DND-41 (cell line): ENCODE measurements around the gene SEC31A.

Source experiments
- EZH2 ChIP-seq: IDR thresholded peaks from 3 replicates; pipeline ENCODE4 v1.6.1; 2012; ENCODE audit warnings: borderline replicate concordance, low read depth, mild to moderate bottlenecking, moderate library complexity, low read length, inconsistent platforms; ENCODE audit not compliant: severe bottlenecking
- TF ChIP-seq, protein P1 (sequence below): IDR thresholded peaks from 2 replicates; pipeline ENCODE4 v1.5.1; 2012; ENCODE audit warnings: borderline replicate concordance, low read length, moderate library complexity, mild to moderate bottlenecking; ENCODE audit not compliant: poor library complexity, severe bottlenecking; ENCODE audit errors: extremely low read depth

DNA sequence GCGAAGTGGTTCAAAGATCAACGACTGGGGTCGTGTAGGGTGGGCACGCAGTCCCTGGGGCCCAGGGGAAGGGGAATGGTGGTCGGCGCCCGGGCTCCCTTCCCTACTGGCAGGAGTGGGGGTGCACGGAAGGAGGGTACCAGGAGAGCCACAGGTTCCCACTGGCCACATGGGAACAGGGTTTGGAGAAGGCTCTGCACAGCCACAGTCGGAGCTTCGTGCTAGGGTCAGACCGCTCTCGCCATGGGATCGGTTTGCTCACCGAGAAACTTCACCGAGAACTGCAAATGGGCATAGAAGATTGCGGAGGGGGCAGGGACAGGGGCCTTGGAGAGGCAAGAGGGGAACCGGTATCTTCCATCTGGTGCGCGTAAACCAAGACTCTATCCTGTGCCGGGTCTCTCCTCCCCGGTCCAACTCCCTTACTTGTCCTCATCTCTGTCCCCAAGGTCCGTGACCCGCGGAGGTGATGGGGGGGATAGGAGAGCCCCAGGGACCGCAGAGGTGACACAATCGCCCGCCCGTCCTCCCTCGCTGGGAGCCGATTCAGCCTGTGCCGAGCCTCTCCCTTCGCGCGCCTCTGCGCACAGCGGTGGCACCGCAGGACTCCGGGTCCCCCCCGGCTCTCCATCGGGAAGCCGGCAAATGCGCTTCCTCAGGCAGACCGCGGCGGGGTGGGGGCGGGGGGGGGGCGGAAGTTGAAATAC lies 93.4 kb downstream of the SEC31A start:
- TF ChIP-seq, protein P1, sequence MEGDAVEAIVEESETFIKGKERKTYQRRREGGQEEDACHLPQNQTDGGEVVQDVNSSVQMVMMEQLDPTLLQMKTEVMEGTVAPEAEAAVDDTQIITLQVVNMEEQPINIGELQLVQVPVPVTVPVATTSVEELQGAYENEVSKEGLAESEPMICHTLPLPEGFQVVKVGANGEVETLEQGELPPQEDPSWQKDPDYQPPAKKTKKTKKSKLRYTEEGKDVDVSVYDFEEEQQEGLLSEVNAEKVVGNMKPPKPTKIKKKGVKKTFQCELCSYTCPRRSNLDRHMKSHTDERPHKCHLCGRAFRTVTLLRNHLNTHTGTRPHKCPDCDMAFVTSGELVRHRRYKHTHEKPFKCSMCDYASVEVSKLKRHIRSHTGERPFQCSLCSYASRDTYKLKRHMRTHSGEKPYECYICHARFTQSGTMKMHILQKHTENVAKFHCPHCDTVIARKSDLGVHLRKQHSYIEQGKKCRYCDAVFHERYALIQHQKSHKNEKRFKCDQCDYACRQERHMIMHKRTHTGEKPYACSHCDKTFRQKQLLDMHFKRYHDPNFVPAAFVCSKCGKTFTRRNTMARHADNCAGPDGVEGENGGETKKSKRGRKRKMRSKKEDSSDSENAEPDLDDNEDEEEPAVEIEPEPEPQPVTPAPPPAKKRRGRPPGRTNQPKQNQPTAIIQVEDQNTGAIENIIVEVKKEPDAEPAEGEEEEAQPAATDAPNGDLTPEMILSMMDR = no peak
- no peak for TF ChIP-seq EZH2
